GM12878 (cell line): ENCODE measurements around the gene ANKS1A. TPM values are rescaled to one million over a fixed set of nuclear protein-coding genes. Genes with fewer than 3 reads are reported as not detected.

Experiments used
- EED ChIP-seq: sonication (generic); IDR thresholded peaks from 2 replicates; pipeline ENCODE4 v1.6.1; 2016; ENCODE audit warnings: antibody characterized with exemption, low read depth
- MAX ChIP-seq: IDR thresholded peaks from 2 replicates; pipeline ENCODE4 v1.6.1; 2012; ENCODE audit warnings: low read depth, low read length, improper control_type of control experiment
- POLR2AphosphoS5 ChIP-seq: IDR thresholded peaks from 2 replicates; pipeline ENCODE4 v1.6.1; 2011; ENCODE audit warnings: mild to moderate bottlenecking, low read length, inconsistent platforms
- USF2 ChIP-seq: IDR thresholded peaks from 2 replicates; pipeline ENCODE4 v1.6.1; 2011; ENCODE audit warnings: low read depth, low read length, improper control_type of control experiment, borderline replicate concordance
- ZNF207 ChIP-seq: fragments of 450-650 bp; IDR thresholded peaks from 2 replicates; pipeline ENCODE4 v1.6.1; 2014; ENCODE audit warnings: antibody characterized with exemption, mild to moderate bottlenecking, borderline replicate concordance
- ZNF24 ChIP-seq: fragments of 450-650 bp; IDR thresholded peaks from 2 replicates; pipeline ENCODE4 v1.6.1; 2017; ENCODE audit warnings: antibody characterized with exemption, mild to moderate bottlenecking
- ZNF384 ChIP-seq: IDR thresholded peaks from 2 replicates; pipeline ENCODE4 v1.6.1; 2012; ENCODE audit warnings: low read depth, mild to moderate bottlenecking, low read length, improper control_type of control experiment, borderline replicate concordance
- polyA plus RNA-seq, 11 experiments: library from polyadenylated mRNA; depleted of rRNA in 4 of 11; unstranded in 6 of 11; stranded (reverse) in 5 of 11; fragments of >200 nt; fragmentation: Nextera tagmentation in 4 of 11; fragmentation: Illumina TruSeq in 1 of 11; extraction: Ambion mirVana in 4 of 11; extraction: Trizol in 1 of 11; gene quantifications; 1 replicate in 1 of 11; 2 replicates in 10 of 11; pipeline versions ENCODE4 v1.2.1 to v1.2.3, GENCODE V29; 2011 to 2016; ENCODE audit warnings: inconsistent platforms in 2 of 11, missing spikeins in 2 of 11, low read depth in 1 of 11
- total RNA-seq, 4 experiments: library from RNA; depleted of rRNA in 3 of 4; stranded (reverse); fragments of >200 nt in 3 of 4; fragmentation: Illumina TruSeq in 1 of 4; extraction: Trizol in 1 of 4; gene quantifications; 2 replicates each; pipeline versions ENCODE4 v1.2.1 to v1.2.3, GENCODE V29; 2013 to 2021
- TF ChIP-seq, protein P1 (sequence below): fragments of 450-650 bp; IDR thresholded peaks from 2 replicates; pipeline ENCODE4 v1.6.1; 2016; ENCODE audit warnings: mild to moderate bottlenecking
- TF ChIP-seq, protein P2 (sequence below): IDR thresholded peaks from 2 replicates; pipeline ENCODE4 v1.6.1; 2012; ENCODE audit warnings: low read length, inconsistent platforms

ANKS1A gene
- total and polyA plus RNA-seq, 10 of the 15 experiments (the other 5 are each of a cell fraction or from before 2014, with no cell fraction given): 0.60 to 7.0 (median 3.0) TPM

- TF ChIP-seq, protein P1, sequence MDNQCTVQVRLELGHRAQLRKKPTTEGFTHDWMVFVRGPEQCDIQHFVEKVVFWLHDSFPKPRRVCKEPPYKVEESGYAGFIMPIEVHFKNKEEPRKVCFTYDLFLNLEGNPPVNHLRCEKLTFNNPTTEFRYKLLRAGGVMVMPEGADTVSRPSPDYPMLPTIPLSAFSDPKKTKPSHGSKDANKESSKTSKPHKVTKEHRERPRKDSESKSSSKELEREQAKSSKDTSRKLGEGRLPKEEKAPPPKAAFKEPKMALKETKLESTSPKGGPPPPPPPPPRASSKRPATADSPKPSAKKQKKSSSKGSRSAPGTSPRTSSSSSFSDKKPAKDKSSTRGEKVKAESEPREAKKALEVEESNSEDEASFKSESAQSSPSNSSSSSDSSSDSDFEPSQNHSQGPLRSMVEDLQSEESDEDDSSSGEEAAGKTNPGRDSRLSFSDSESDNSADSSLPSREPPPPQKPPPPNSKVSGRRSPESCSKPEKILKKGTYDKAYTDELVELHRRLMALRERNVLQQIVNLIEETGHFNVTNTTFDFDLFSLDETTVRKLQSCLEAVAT: no peak
- no peak for TF ChIP-seq ZNF24
- TF ChIP-seq USF2: no peak
- no peak for TF ChIP-seq ZNF207
- TF ChIP-seq EED: no peak
- TF ChIP-seq POLR2AphosphoS5: no peak
- no peak for TF ChIP-seq MAX
- TF ChIP-seq, protein P2, sequence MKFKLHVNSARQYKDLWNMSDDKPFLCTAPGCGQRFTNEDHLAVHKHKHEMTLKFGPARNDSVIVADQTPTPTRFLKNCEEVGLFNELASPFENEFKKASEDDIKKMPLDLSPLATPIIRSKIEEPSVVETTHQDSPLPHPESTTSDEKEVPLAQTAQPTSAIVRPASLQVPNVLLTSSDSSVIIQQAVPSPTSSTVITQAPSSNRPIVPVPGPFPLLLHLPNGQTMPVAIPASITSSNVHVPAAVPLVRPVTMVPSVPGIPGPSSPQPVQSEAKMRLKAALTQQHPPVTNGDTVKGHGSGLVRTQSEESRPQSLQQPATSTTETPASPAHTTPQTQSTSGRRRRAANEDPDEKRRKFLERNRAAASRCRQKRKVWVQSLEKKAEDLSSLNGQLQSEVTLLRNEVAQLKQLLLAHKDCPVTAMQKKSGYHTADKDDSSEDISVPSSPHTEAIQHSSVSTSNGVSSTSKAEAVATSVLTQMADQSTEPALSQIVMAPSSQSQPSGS: no peak
- TF ChIP-seq ZNF384: no peak
Measured at GRCh38 chr6:34957231-34957783, 68.3 kb downstream of the ANKS1A start (continued).
